ENCODE measurements around the gene CEACAM18. TPM values are rescaled to one million over a fixed set of nuclear protein-coding genes. Genes with fewer than 3 reads are reported as not detected.

CEACAM18 gene
- total RNA-seq, 1 donor, result not detected

GRCh38 chr19:51505904-51506303 is 27.6 kb downstream of the CEACAM18 start:
- no peak for TF ChIP-seq CTCF (IDR thresholded peaks at IDR 0.05; ENCODE audit: insufficient read depth, low read depth, low read length)
- H3K4me3 ChIP-seq (ENCODE audit: low read depth, low read length), result no peak overlapping the region
- DNase-seq (ENCODE audit: low read depth), result no peak

- no peak overlapping the region for H3K4me3 ChIP-seq (ENCODE audit: low read depth, low read length)
- TF ChIP-seq CTCF (IDR thresholded peaks at IDR 0.05; ENCODE audit: insufficient read depth, low read depth, low read length), result no peak
- DNase-seq (ENCODE audit: low read depth), result no peak
Observed at GRCh38 chr19:51507192-51507591, 28.9 kb downstream of the CEACAM18 start.

- H3K4me3 ChIP-seq (ENCODE audit: low read depth, low read length), result no peak overlapping the region
- no peak for DNase-seq (ENCODE audit: low read depth)
- no peak for TF ChIP-seq CTCF (IDR thresholded peaks at IDR 0.05; ENCODE audit: insufficient read depth, low read depth, low read length)
Observed at GRCh38 chr19:51507640-51508058, 29.3 kb downstream of the CEACAM18 start.

- DNase-seq (ENCODE audit: low read depth), result no peak
- TF ChIP-seq CTCF (IDR thresholded peaks at IDR 0.05; ENCODE audit: insufficient read depth, low read depth, low read length), result no peak
- H3K4me3 ChIP-seq (ENCODE audit: low read depth, low read length), result no peak overlapping the region
Observed at GRCh38 chr19:51508059-51508733, 29.9 kb downstream of the CEACAM18 start.

GRCh38 chr19:51509823-51510660 is 31.7 kb downstream of the CEACAM18 start:
- no peak for TF ChIP-seq CTCF (IDR thresholded peaks at IDR 0.05; ENCODE audit: insufficient read depth, low read depth, low read length)
- no peak for DNase-seq (ENCODE audit: low read depth)
- H3K4me3 ChIP-seq (ENCODE audit: low read depth, low read length), result no peak overlapping the region

- TF ChIP-seq CTCF (IDR thresholded peaks at IDR 0.05; ENCODE audit: insufficient read depth, low read depth, low read length), result peak; percentile 31
- peak; percentile 1 for DNase-seq (ENCODE audit: low read depth)
- H3K4me3 ChIP-seq (ENCODE audit: low read depth, low read length), result no peak overlapping the region
Observed at GRCh38 chr19:51511353-51511752, 33.0 kb downstream of the CEACAM18 start.

Measured in fibroblast of villous mesenchyme (primary cell).